Measurements from ENCODE around the gene PAK4. TPM values are rescaled to one million over a fixed set of nuclear protein-coding genes. Genes with fewer than 3 reads are reported as not detected.

Gene PAK4
- total RNA-seq, 1 experiment from 2014 or later, result 1.7 TPM

DNA sequence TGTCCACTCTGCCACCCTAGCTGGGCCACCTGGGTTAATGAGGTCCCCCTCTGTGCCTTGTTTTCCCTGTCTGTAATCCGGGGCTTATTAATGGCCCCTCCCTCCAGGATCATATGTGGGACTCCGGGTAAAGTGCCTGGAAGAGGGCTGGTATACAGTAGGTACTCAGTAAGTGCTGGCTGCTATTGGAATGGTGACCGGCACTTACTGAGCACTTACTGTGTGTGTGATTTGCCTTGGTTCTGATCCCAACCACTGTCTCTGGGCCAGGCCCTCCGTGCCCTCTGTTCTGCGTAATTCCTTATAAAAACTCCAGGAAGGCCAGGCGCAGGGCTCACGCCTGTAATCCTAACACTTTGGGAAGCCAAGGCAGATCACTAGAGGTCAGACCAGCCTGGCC is 40.3 kb downstream of the PAK4 start:
- H4K20me1 ChIP-seq (ENCODE audit: insufficient read depth, low read depth, low read length), result no peaks in the 10 kb centered on the region
- DNase-seq, result no peak
- no peak overlapping the region for H3K9ac ChIP-seq (ENCODE audit: low read length)
- H2AFZ ChIP-seq (ENCODE audit: low read length), result no peak overlapping the region
- H3K4me1 ChIP-seq (ENCODE audit: low read length), result no peaks in the 10 kb centered on the region
- H3K27ac ChIP-seq (ENCODE audit: low read length), result no peak overlapping the region
- H3K79me2 ChIP-seq (ENCODE audit: low read length), result no peaks in the 10 kb centered on the region
- no peak overlapping the region for H3K4me2 ChIP-seq (ENCODE audit: low read depth, low read length, poor library complexity, severe bottlenecking)
- no peak overlapping the region for H3K4me3 ChIP-seq (ENCODE audit: low read length)
- no peaks in the 10 kb centered on the region for H3K36me3 ChIP-seq (ENCODE audit: insufficient read depth, low read length)
- H3K9me2 ChIP-seq (replicated peaks; ENCODE audit: insufficient read depth, low read length), result no peaks in the 10 kb centered on the region
- H3K9me3 ChIP-seq (ENCODE audit: low read length), result no peaks in the 10 kb centered on the region
- no peaks in the 10 kb centered on the region for H3K27me3 ChIP-seq (ENCODE audit: low read length)

DNA sequence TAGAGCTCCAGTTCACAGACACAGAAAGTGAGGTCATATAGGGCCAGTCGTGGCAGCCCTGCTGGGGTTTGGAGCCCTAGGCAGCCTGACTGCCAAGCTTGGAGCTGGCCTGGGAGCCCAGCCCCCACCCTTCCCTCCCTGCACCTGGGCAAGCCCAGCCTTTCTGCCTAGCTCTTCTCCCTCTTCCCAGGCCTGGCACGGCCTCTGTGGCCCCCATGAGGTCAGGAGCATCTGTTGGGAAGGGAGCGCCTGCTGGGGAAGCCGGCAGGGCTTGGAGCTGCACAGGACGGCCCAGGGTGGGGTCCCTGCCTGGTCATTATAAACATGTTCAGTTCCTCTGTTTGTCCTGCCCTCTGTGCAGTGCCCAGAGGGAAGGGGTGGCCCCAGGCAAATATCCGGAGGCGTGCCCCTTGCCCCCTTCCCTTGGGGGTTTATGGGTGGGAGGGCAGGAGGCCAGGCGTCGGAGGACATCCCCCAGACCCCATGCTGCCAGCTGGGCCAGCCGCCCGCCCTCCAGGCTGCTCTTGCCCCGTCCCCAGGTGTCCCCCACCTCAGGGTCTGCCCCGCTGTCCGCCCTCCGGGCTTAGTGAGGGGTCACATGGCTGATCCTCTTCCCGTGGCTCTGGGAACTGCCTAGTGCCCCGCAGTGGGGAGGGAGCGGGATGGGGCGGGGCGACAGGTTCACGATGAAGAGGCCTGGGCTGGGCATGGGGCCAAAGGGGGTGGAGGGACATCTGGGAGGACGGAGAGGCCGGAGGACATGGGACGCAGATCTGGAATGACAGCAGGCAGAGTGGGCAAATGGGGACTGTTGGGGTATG is 41.2 kb downstream of the PAK4 start:
- Histone ChIP-seq H3K9me3 (ENCODE audit: low read length) (no peaks in the 10 kb centered on the region), H3K79me2 (ENCODE audit: low read length) (no peaks in the 10 kb centered on the region), H3K4me3 (ENCODE audit: low read length) (no peak overlapping the region), H3K27ac (ENCODE audit: low read length) (no peak overlapping the region), H3K4me1 (ENCODE audit: low read length) (no peaks in the 10 kb centered on the region), H4K20me1 (ENCODE audit: insufficient read depth, low read depth, low read length) (no peaks in the 10 kb centered on the region), H3K4me2 (ENCODE audit: low read depth, low read length, poor library complexity, severe bottlenecking) (no peak overlapping the region), H3K9me2 (replicated peaks; ENCODE audit: insufficient read depth, low read length) (no peaks in the 10 kb centered on the region), H2AFZ (ENCODE audit: low read length) (no peak overlapping the region), H3K27me3 (ENCODE audit: low read length) (no peaks in the 10 kb centered on the region), H3K36me3 (ENCODE audit: insufficient read depth, low read length) (no peaks in the 10 kb centered on the region), H3K9ac (ENCODE audit: low read length) (no peak overlapping the region)
- no peak for DNase-seq

DNA sequence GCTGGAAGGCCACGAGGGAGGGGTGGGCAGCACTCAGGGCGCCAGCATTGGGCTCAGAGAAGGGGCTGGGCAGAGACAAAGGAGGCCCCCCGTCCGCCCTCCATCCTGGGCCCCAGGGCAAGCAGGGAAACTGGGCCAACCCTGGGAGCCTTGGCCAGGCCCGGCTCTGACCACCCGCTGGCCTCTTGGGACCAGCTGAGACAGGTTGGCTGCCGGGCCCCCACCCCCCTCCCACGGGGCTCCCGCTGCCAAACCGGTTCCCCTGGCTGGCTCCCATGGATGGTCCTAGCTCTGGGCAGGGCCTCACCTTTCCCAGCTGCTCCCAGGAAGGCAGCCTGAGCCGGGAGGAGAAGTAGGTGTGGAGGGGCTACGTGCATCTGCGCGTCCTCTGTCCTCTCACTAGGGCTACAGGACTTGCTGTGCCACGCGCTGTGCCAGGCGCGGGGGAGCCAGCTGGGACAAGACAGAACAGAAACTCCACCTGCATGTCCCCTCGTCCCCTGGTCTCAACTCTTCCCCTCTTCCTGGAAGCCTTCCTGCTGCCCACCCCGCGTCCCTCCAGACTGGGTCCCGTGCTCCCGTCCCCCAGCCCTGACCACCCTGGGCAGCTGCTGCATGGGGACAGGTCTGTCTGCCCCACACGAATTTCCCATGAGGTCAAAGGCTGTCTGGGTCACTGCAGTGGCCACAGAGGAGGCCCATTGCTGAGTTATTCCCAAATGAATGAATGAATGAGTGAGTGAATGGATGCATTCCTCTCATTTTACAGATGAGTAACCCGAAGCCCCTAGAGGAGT is 42.1 kb downstream of the PAK4 start:
- Histone ChIP-seq H3K9me2 (replicated peaks; ENCODE audit: insufficient read depth, low read length) (no peaks in the 10 kb centered on the region), H3K79me2 (ENCODE audit: low read length) (no peaks in the 10 kb centered on the region), H3K9ac (ENCODE audit: low read length) (no peak overlapping the region), H3K4me2 (ENCODE audit: low read depth, low read length, poor library complexity, severe bottlenecking) (no peak overlapping the region), H3K36me3 (ENCODE audit: insufficient read depth, low read length) (no peaks in the 10 kb centered on the region), H3K27me3 (ENCODE audit: low read length) (no peaks in the 10 kb centered on the region), H3K4me3 (ENCODE audit: low read length) (no peak overlapping the region), H2AFZ (ENCODE audit: low read length) (no peak overlapping the region), H4K20me1 (ENCODE audit: insufficient read depth, low read depth, low read length) (no peaks in the 10 kb centered on the region), H3K27ac (ENCODE audit: low read length) (no peak overlapping the region), H3K9me3 (ENCODE audit: low read length) (no peaks in the 10 kb centered on the region), H3K4me1 (ENCODE audit: low read length) (no peaks in the 10 kb centered on the region)
- no peak for DNase-seq

DNA sequence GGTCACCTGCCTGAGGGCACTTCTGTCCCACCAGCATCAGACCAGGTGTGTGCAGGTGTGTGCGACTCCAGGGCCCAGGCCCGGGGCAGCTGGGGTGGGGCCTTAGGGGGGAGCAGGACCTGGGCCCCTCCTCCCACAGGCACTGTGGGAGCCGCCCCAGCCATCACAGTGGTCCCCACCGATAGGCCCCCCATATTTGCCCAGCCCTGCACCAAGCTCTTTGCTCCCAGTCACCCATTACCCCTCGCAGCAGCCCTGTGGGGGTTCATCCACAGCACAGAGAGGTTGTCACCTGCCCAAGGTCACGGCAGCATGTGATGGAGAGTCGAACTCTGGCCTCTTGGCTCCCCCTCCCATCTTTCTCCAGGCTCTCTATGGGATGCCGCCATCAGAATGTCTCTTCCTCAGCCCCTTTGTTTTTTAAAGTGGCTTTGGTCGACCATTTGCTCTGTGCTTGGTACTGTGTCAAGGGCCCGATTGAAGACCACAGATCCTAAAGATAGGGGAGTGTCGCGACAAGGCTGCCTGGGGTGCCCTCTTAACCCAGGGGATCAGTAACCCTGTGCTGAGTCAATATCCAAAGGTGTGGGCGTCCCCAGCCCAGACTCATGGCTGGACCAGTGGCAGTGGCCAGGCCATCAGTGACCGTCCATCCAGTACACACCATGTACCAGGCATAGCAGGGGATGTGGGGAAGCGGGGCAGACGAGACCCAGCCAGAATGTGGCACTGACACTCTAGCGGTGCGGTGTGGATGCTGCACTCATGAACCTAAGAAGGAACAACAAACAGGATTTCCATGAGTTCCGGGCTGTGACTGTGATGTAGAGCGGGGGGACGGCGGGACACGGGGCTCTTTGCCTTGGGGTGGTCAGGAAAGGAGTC is 42.9 kb downstream of the PAK4 start:
- Histone ChIP-seq H3K4me3 (ENCODE audit: low read length) (no peak overlapping the region), H3K4me2 (ENCODE audit: low read depth, low read length, poor library complexity, severe bottlenecking) (no peak overlapping the region), H3K9ac (ENCODE audit: low read length) (no peak overlapping the region), H3K4me1 (ENCODE audit: low read length) (no peaks in the 10 kb centered on the region), H3K27me3 (ENCODE audit: low read length) (no peaks in the 10 kb centered on the region), H3K36me3 (ENCODE audit: insufficient read depth, low read length) (no peaks in the 10 kb centered on the region), H3K9me3 (ENCODE audit: low read length) (no peaks in the 10 kb centered on the region), H3K27ac (ENCODE audit: low read length) (no peak overlapping the region), H2AFZ (ENCODE audit: low read length) (no peak overlapping the region), H3K79me2 (ENCODE audit: low read length) (no peaks in the 10 kb centered on the region), H4K20me1 (ENCODE audit: insufficient read depth, low read depth, low read length) (no peaks in the 10 kb centered on the region), H3K9me2 (replicated peaks; ENCODE audit: insufficient read depth, low read length) (no peaks in the 10 kb centered on the region)
- DNase-seq, result no peak

DNA sequence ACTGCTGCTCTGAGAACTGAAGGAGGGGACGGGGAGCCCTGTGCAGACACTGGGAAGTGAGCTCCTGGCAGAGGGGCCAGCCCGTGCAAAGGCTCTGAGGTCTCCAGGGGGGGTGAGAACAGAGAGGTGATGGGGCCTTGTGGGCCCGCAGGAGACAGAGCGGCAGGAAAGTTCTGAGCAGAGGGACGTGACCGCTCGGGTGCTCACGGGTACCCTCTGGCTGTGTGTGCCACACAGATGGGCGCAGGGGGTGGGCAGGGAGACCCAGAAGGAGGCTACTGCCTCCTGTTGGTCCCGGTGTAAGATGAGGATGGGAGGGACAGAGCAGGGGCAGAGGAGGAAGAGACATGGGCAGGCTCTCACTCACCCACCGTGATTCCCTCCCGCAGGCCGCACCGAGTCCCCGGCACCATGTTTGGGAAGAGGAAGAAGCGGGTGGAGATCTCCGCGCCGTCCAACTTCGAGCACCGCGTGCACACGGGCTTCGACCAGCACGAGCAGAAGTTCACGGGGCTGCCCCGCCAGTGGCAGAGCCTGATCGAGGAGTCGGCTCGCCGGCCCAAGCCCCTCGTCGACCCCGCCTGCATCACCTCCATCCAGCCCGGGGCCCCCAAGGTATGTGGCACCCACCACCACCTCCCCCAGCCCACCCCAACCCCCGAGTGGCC is 43.7 kb downstream of the PAK4 start:
- Histone ChIP-seq H3K9me2 (replicated peaks; ENCODE audit: insufficient read depth, low read length) (no peaks in the 10 kb centered on the region), H3K27ac (ENCODE audit: low read length) (no peak overlapping the region), H3K9me3 (ENCODE audit: low read length) (no peaks in the 10 kb centered on the region), H3K4me3 (ENCODE audit: low read length) (no peak overlapping the region), H3K9ac (ENCODE audit: low read length) (no peak overlapping the region), H3K4me1 (ENCODE audit: low read length) (no peaks in the 10 kb centered on the region), H3K27me3 (ENCODE audit: low read length) (no peaks in the 10 kb centered on the region), H3K4me2 (ENCODE audit: low read depth, low read length, poor library complexity, severe bottlenecking) (no peak overlapping the region), H3K79me2 (ENCODE audit: low read length) (no peaks in the 10 kb centered on the region), H4K20me1 (ENCODE audit: insufficient read depth, low read depth, low read length) (no peaks in the 10 kb centered on the region), H2AFZ (ENCODE audit: low read length) (no peak overlapping the region), H3K36me3 (ENCODE audit: insufficient read depth, low read length) (no peaks in the 10 kb centered on the region)
- DNase-seq, result no peak

DNA sequence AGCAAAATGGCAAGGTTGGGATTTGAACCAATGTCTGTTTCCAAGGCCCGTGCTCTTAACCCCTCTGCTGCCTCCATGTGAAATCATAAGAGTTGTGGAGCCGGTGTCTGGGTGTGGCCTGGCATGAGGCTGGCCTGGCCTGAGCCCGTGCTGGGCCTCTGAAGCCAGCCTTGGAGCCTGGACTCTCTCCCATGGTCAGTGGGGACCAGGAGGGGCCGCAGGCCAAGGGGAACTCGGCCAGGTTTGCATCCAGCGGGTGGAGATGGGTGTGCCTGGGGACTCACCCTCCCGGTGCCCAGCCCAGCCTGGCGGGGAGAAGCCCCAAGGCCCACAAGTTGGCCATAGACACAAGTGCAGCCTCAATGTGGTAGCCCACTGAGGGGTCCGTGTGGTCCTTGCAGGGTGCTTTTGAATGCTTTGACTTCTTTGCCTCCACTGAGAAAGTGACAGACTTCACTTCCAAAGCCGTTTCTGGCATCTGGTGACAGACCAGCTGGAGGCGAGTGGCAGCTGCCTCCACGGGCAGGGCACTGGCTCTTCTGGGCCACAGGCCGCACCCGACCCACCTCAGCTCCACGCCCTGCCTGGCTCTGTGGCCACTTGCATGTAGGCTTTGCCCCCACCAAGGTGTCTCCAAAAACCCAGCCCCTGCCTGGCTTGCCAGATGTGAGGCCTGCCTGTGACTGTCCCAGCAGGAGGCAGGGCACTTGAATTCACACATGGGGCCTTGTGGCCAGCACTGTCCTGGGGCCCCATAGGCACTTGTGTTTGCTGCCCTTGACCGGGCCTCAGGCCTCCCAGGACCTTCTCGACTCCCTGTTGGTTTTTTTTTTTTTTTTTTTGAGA is 45.0 kb downstream of the PAK4 start:
- Histone ChIP-seq H3K36me3 (ENCODE audit: insufficient read depth, low read length) (no peaks in the 10 kb centered on the region), H3K4me1 (ENCODE audit: low read length) (no peaks in the 10 kb centered on the region), H4K20me1 (ENCODE audit: insufficient read depth, low read depth, low read length) (no peaks in the 10 kb centered on the region), H3K27ac (ENCODE audit: low read length) (no peak overlapping the region), H3K9me3 (ENCODE audit: low read length) (no peaks in the 10 kb centered on the region), H3K27me3 (ENCODE audit: low read length) (no peaks in the 10 kb centered on the region), H3K9me2 (replicated peaks; ENCODE audit: insufficient read depth, low read length) (no peaks in the 10 kb centered on the region), H2AFZ (ENCODE audit: low read length) (no peak overlapping the region), H3K4me3 (ENCODE audit: low read length) (no peak overlapping the region), H3K9ac (ENCODE audit: low read length) (no peak overlapping the region), H3K79me2 (ENCODE audit: low read length) (no peaks in the 10 kb centered on the region), H3K4me2 (ENCODE audit: low read depth, low read length, poor library complexity, severe bottlenecking) (no peak overlapping the region)
- no peak for DNase-seq
